ENCODE measurements around the gene GNAS.

DNA sequence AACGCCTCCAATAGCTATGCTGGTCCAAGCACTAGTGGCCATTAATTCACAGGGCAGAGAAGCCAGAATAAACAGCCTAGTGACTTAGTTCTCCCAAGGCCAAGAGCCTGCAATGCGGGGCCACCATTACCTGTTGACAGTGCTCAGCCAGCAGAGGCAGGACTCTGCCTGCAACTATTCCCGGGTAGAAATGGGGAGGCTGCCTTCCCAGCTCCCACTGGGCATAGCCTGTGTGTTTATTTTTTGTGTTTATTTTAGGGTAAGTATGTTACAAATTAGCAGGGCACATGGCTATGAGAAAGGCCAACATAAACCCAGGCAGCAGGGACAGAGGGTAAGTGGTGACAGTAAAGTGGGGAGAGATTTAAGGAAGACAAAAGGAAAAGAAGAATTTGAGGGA is 6.8 kb upstream of the GNAS start:
- TF ChIP-seq, protein P1, sequence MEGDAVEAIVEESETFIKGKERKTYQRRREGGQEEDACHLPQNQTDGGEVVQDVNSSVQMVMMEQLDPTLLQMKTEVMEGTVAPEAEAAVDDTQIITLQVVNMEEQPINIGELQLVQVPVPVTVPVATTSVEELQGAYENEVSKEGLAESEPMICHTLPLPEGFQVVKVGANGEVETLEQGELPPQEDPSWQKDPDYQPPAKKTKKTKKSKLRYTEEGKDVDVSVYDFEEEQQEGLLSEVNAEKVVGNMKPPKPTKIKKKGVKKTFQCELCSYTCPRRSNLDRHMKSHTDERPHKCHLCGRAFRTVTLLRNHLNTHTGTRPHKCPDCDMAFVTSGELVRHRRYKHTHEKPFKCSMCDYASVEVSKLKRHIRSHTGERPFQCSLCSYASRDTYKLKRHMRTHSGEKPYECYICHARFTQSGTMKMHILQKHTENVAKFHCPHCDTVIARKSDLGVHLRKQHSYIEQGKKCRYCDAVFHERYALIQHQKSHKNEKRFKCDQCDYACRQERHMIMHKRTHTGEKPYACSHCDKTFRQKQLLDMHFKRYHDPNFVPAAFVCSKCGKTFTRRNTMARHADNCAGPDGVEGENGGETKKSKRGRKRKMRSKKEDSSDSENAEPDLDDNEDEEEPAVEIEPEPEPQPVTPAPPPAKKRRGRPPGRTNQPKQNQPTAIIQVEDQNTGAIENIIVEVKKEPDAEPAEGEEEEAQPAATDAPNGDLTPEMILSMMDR (IDR thresholded peaks at IDR 0.05) = no peak
- TF ChIP-seq POLR2A (IDR thresholded peaks at IDR 0.05) = no peak

Data from right lobe of liver (tissue), 4 donors.